Smooth muscle cell (in vitro differentiated cells): ENCODE measurements around the gene HNRNPA0. TPM values are rescaled to one million over a fixed set of nuclear protein-coding genes. Genes with fewer than 3 reads are reported as not detected.

Experiments
- DNase-seq: peaks from one replicate; lab custom pipeline; 2025; ENCODE audit not compliant: unreplicated experiment; lab: John Stamatoyannopoulos, UW
- H2AFZ ChIP-seq: fragments of 200-600 bp; sonication (generic); 2 replicates; pipeline ENCODE4 v1.6.0; 2016; ENCODE audit warnings: antibody characterized with exemption, low read depth, mild to moderate bottlenecking
- H3F3A ChIP-seq: fragments of 200-600 bp; sonication (generic); 2 replicates; pipeline ENCODE4 v1.6.0; 2017; ENCODE audit warnings: antibody characterized with exemption, low read depth
- H3K27ac ChIP-seq: fragments of 200-600 bp; sonication (generic); 2 replicates; pipeline ENCODE4 v1.5.1; 2016; ENCODE audit warnings: low read depth, mild to moderate bottlenecking
- H3K27me3 ChIP-seq: fragments of 200-600 bp; sonication (generic); 2 replicates; pipeline ENCODE4 v1.6.1; 2016; ENCODE audit warnings: low read depth, mild to moderate bottlenecking
- H3K36me3 ChIP-seq: fragments of 200-600 bp; sonication (generic); 2 replicates; pipeline ENCODE4 v1.5.1; 2016; ENCODE audit warnings: low read depth
- H3K4me1 ChIP-seq: fragments of 200-600 bp; sonication (generic); 2 replicates; pipeline ENCODE4 v1.5.1; 2016; ENCODE audit warnings: low read depth
- H3K4me2 ChIP-seq: fragments of 200-600 bp; sonication (generic); 2 replicates; pipeline ENCODE4 v1.6.0; 2016; ENCODE audit warnings: mild to moderate bottlenecking
- H3K4me3 ChIP-seq: fragments of 200-600 bp; sonication (generic); 2 replicates; pipeline ENCODE4 v1.5.1; 2016; ENCODE audit warnings: mild to moderate bottlenecking
- H3K79me2 ChIP-seq: fragments of 200-600 bp; sonication (generic); 2 replicates; pipeline ENCODE4 v1.6.0; 2016; ENCODE audit warnings: low read depth, mild to moderate bottlenecking
- H3K9ac ChIP-seq: fragments of 200-600 bp; sonication (generic); 2 replicates; pipeline ENCODE4 v1.6.0; 2016; ENCODE audit warnings: low read depth
- H3K9me3 ChIP-seq: fragments of 200-600 bp; sonication (generic); replicated peaks from 2 replicates; pipeline ENCODE4 v1.5.1; 2016; ENCODE audit warnings: low read depth
- H4K20me1 ChIP-seq: fragments of 200-600 bp; sonication (generic); 2 replicates; pipeline ENCODE4 v1.6.0; 2016; ENCODE audit warnings: low read depth
- CTCF ChIP-seq: fragments of 200-600 bp; sonication (generic); IDR thresholded peaks from 2 replicates; pipeline ENCODE4 v1.5.1; 2017; ENCODE audit warnings: borderline replicate concordance, mild to moderate bottlenecking, antibody characterized with exemption; ENCODE audit not compliant: insufficient read depth, poor library complexity, severe bottlenecking
- WGBS: methylation state at CpG from one replicate; pipeline ENCODE4 v1.1.7; 2016; ENCODE audit warnings: low lambda C conversion rate; 5-methylcytosine and 5-hydroxymethylcytosine counted together
- polyA plus RNA-seq: library from polyadenylated mRNA; unstranded; fragments of >200 nt; fragmentation: Nextera tagmentation; extraction: Ambion mirVana; gene quantifications from 2 replicates; pipeline ENCODE4 v1.2.1, GENCODE V29; 2016
- total RNA-seq: library from RNA; depleted of rRNA; stranded (reverse); fragments of >200 nt; gene quantifications from 2 replicates; pipeline ENCODE4 v1.2.3, GENCODE V29; 2014

Gene HNRNPA0
- total and polyA plus RNA-seq, 2 experiments from 2014 or later: 14.4 to 18.8 TPM

- TF ChIP-seq CTCF: peak; percentile 60
- H3K9ac ChIP-seq: no peak overlapping the region
- no peak for DNase-seq
Measured at GRCh38 chr5:137743031-137743640, 11.0 kb downstream of the HNRNPA0 start.

DNA sequence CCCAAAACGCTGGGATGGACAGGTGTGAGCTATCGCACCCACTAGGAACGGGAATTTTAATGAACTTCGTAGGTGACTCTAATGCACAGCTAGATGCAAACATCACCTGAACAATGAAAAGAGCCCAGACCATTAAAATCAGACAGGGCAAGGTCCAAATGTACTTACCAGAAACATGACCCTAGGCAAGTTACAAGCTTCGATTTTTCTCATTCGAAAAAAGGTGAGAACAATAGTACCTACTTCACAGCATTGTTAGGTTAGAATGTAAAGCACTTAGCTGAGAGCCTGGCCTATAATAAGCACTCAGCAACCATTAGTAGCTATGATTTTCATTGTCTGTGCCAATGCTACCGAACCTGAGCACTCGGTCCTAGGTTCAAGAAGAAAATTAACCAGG lies 12.4 kb downstream of the HNRNPA0 start:
- no peak for TF ChIP-seq CTCF
- WGBS: 84% methylated on average over 8 of the region's 8 CpGs
- no peak overlapping the region for H2AFZ ChIP-seq

More at GRCh38 chr5:137743031-137743640, 11.0 kb downstream of the HNRNPA0 start:
- H3K4me3 ChIP-seq: no peak overlapping the region
- peaks cover 3% of the 10 kb centered on the region for H3F3A ChIP-seq
- WGBS: 73% methylated on average over 4 of the region's 4 CpGs
- no peak overlapping the region for H2AFZ ChIP-seq
- no peaks in the 10 kb centered on the region for H3K9me3 ChIP-seq
- H3K79me2 ChIP-seq: no peaks in the 10 kb centered on the region
- no peaks in the 10 kb centered on the region for H3K4me1 ChIP-seq
- peaks cover 8% of the 10 kb centered on the region for H4K20me1 ChIP-seq
- H3K27ac ChIP-seq: no peak overlapping the region
- H3K27me3 ChIP-seq: no peaks in the 10 kb centered on the region
- no peak overlapping the region for H3K4me2 ChIP-seq
- H3K36me3 ChIP-seq: no peaks in the 10 kb centered on the region

GRCh38 chr5:137739737-137740136 lies 14.4 kb downstream of the HNRNPA0 start:
- Histone ChIP-seq H3K27ac (no peak overlapping the region), H3K9me3 (no peaks in the 10 kb centered on the region), H3K4me1 (peaks cover 7% of the 10 kb centered on the region), H4K20me1 (no peaks in the 10 kb centered on the region), H3K36me3 (no peaks in the 10 kb centered on the region), H3K27me3 (no peaks in the 10 kb centered on the region), H3K79me2 (no peaks in the 10 kb centered on the region), H3F3A (peaks cover 17% of the 10 kb centered on the region), H3K4me3 (no peak overlapping the region), H3K4me2 (no peak overlapping the region), H3K9ac (no peak overlapping the region), H2AFZ (no peak overlapping the region)
- WGBS: 89% methylated on average over 4 of the region's 4 CpGs
- no peak for TF ChIP-seq CTCF
- DNase-seq: no peak

More for the DNA sequence above, 12.4 kb downstream of the HNRNPA0 start:
- Histone ChIP-seq H3K27me3 (no peaks in the 10 kb centered on the region), H3F3A (peaks cover 8% of the 10 kb centered on the region), H3K27ac (no peak overlapping the region), H3K9ac (no peak overlapping the region), H4K20me1 (no peaks in the 10 kb centered on the region), H3K79me2 (no peaks in the 10 kb centered on the region), H3K9me3 (no peaks in the 10 kb centered on the region), H3K4me1 (no peaks in the 10 kb centered on the region), H3K4me3 (no peak overlapping the region), H3K4me2 (no peak overlapping the region), H3K36me3 (no peaks in the 10 kb centered on the region)
- DNase-seq: no peak

DNA sequence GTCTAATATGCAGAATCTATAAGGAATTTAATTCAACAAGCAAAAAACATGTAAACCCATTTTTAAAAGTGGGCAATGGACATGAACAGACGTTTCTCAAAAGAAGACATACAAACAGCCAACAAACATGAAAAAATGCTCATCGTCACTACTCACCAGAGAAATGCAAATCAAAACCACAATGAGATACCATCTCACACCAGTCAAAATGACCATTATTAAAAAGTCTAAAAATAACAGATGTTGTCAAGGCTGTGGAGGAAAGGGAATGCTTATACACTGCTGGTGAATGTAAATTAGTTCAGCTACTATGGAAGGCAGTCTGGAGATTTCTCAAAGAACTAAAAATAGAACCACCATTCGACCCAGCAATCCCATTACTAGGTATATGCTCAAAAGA lies 15.2 kb downstream of the HNRNPA0 start:
- no peak for DNase-seq
- Histone ChIP-seq H3K9ac (no peak overlapping the region), H3K4me2 (no peak overlapping the region), H3K36me3 (no peaks in the 10 kb centered on the region), H3F3A (peaks cover 17% of the 10 kb centered on the region), H3K4me3 (no peak overlapping the region), H3K4me1 (peaks cover 13% of the 10 kb centered on the region), H3K27ac (no peak overlapping the region), H4K20me1 (no peaks in the 10 kb centered on the region), H3K27me3 (no peaks in the 10 kb centered on the region), H3K9me3 (no peaks in the 10 kb centered on the region), H3K79me2 (no peaks in the 10 kb centered on the region), H2AFZ (no peak overlapping the region)
- WGBS: 65% methylated on average over 3 of the region's 3 CpGs
- no peak for TF ChIP-seq CTCF
